Measurements from ENCODE around the gene LRCH1. TPM values are rescaled to one million over a fixed set of nuclear protein-coding genes. Genes with fewer than 3 reads are reported as not detected.
A peak's percentile ranks its signal among the peaks of the same experiment; 100 is the strongest.

The LRCH1 gene
- total RNA-seq, 1 donor from 2014 or later = 3.4 TPM

- Histone ChIP-seq H3K4me3 (ENCODE audit: low read depth, low read length) (no peak overlapping the region), H3K36me3 (ENCODE audit: control insufficient read depth, insufficient read depth, low read length) (no peaks in the 10 kb centered on the region), H3K27me3 (ENCODE audit: control insufficient read depth, insufficient read depth, low read length) (no peaks in the 10 kb centered on the region)
- FAIRE-seq = no peak
- TF ChIP-seq CTCF (IDR thresholded peaks at IDR 0.05; ENCODE audit: insufficient read depth, low read length, severe bottlenecking) = no peak
- peak; percentile 69 for DNase-seq (ENCODE audit: low read depth)
Measured at GRCh38 chr13:46614582-46614981, 61.6 kb downstream of the LRCH1 start.

- Histone ChIP-seq H3K36me3 (ENCODE audit: control insufficient read depth, insufficient read depth, low read length) (no peaks in the 10 kb centered on the region), H3K4me3 (ENCODE audit: low read depth, low read length) (no peak overlapping the region), H3K27me3 (ENCODE audit: control insufficient read depth, insufficient read depth, low read length) (no peaks in the 10 kb centered on the region)
- DNase-seq (ENCODE audit: low read depth) (no peak), FAIRE-seq (no peak)
- no peak for TF ChIP-seq CTCF (IDR thresholded peaks at IDR 0.05; ENCODE audit: insufficient read depth, low read length, severe bottlenecking)
Measured at GRCh38 chr13:46615888-46616531, 63.0 kb downstream of the LRCH1 start.

GRCh38 chr13:46617229-46617721 is 64.3 kb downstream of the LRCH1 start:
- DNase-seq (ENCODE audit: low read depth) (no peak), FAIRE-seq (no peak)
- Histone ChIP-seq H3K27me3 (ENCODE audit: control insufficient read depth, insufficient read depth, low read length) (no peaks in the 10 kb centered on the region), H3K4me3 (ENCODE audit: low read depth, low read length) (no peak overlapping the region), H3K36me3 (ENCODE audit: control insufficient read depth, insufficient read depth, low read length) (no peaks in the 10 kb centered on the region)
- TF ChIP-seq CTCF (IDR thresholded peaks at IDR 0.05; ENCODE audit: insufficient read depth, low read length, severe bottlenecking) = no peak

- no peak for FAIRE-seq
Measured at GRCh38 chr13:46617885-46618284, 64.9 kb downstream of the LRCH1 start.

GRCh38 chr13:46618694-46619254 is 65.8 kb downstream of the LRCH1 start:
- H3K36me3 ChIP-seq (ENCODE audit: control insufficient read depth, insufficient read depth, low read length) = no peaks in the 10 kb centered on the region
- DNase-seq (ENCODE audit: low read depth) (no peak), FAIRE-seq (no peak)
- H3K4me3 ChIP-seq (ENCODE audit: low read depth, low read length) = no peak overlapping the region
- no peak for TF ChIP-seq CTCF (IDR thresholded peaks at IDR 0.05; ENCODE audit: insufficient read depth, low read length, severe bottlenecking)
- H3K27me3 ChIP-seq (ENCODE audit: control insufficient read depth, insufficient read depth, low read length) = no peaks in the 10 kb centered on the region

More at GRCh38 chr13:46617885-46618284, 64.9 kb downstream of the LRCH1 start:
- Histone ChIP-seq H3K27me3 (ENCODE audit: control insufficient read depth, insufficient read depth, low read length) (no peaks in the 10 kb centered on the region), H3K4me3 (ENCODE audit: low read depth, low read length) (no peak overlapping the region), H3K36me3 (ENCODE audit: control insufficient read depth, insufficient read depth, low read length) (no peaks in the 10 kb centered on the region)
- no peak for TF ChIP-seq CTCF (IDR thresholded peaks at IDR 0.05; ENCODE audit: insufficient read depth, low read length, severe bottlenecking)
- no peak for DNase-seq (ENCODE audit: low read depth)

All from bronchial epithelial cell (primary cell).